H9 (cell line): ENCODE data around the gene PCSK6. TPM values are rescaled to one million over a fixed set of nuclear protein-coding genes. Genes with fewer than 3 reads are reported as not detected.

Source experiments
- DNase-seq: peaks from one replicate; pipeline ENCODE4 v3.0.0-alpha.2; 2017
- H2AFZ ChIP-seq: one replicate; pipeline ENCODE4 v1.6.1; 2013; ENCODE audit warnings: mild to moderate bottlenecking, low read length, control low read depth, moderate library complexity
- H2AK5ac ChIP-seq: 2 replicates; pipeline ENCODE4 v1.6.1; 2013; ENCODE audit warnings: low read length, control low read depth, mixed read lengths; ENCODE audit not compliant: insufficient read length
- H2BK120ac ChIP-seq: one replicate; pipeline ENCODE4 v1.6.1; 2013; ENCODE audit warnings: low read depth, mild to moderate bottlenecking, low read length, control low read depth, inconsistent platforms; ENCODE audit not compliant: poor library complexity, severe bottlenecking
- H2BK12ac ChIP-seq: 2 replicates; pipeline ENCODE4 v1.6.1; 2013; ENCODE audit warnings: low read length, control low read depth, mixed read lengths, low read depth; ENCODE audit not compliant: insufficient read length
- H2BK15ac ChIP-seq: 2 replicates; pipeline ENCODE4 v1.6.1; 2013; ENCODE audit warnings: low read depth, low read length, control low read depth
- H2BK20ac ChIP-seq: one replicate; pipeline ENCODE4 v1.6.1; 2013; ENCODE audit warnings: low read depth, mild to moderate bottlenecking, low read length, control low read depth, inconsistent platforms; ENCODE audit not compliant: poor library complexity, severe bottlenecking
- H2BK5ac ChIP-seq: 2 replicates; pipeline ENCODE4 v1.6.1; 2013; ENCODE audit warnings: low read length, control low read depth, mixed read lengths; ENCODE audit not compliant: insufficient read length
- H3K14ac ChIP-seq: 2 replicates; pipeline ENCODE4 v1.6.1; 2013; ENCODE audit warnings: low read length, control low read depth; ENCODE audit not compliant: insufficient read depth
- H3K18ac ChIP-seq: 2 replicates; pipeline ENCODE4 v1.6.1; 2013; ENCODE audit warnings: low read depth, mild to moderate bottlenecking, mixed read lengths, low read length, control low read depth; ENCODE audit not compliant: insufficient read length
- H3K23ac ChIP-seq: 2 replicates; pipeline ENCODE4 v1.6.1; 2013; ENCODE audit warnings: low read length, control low read depth, mixed read lengths, low read depth; ENCODE audit not compliant: insufficient read length
- H3K23me2 ChIP-seq: 2 replicates; pipeline ENCODE4 v1.6.1; 2013; ENCODE audit warnings: low read depth, mild to moderate bottlenecking, mixed read lengths, low read length, control low read depth; ENCODE audit not compliant: insufficient read length, poor library complexity, severe bottlenecking
- H3K27ac ChIP-seq: 2 replicates; pipeline ENCODE4 v1.5.1; 2013; ENCODE audit warnings: low read length, control low read depth, mixed read lengths, low read depth; ENCODE audit not compliant: insufficient read length
- H3K27me3 ChIP-seq: 2 replicates; pipeline ENCODE4 v1.6.1; 2013; ENCODE audit warnings: low read length, control low read depth, inconsistent platforms; ENCODE audit not compliant: insufficient read depth
- H3K4ac ChIP-seq: 2 replicates; pipeline ENCODE4 v1.6.1; 2013; ENCODE audit warnings: low read depth, mild to moderate bottlenecking, control low read depth, inconsistent platforms, low read length, moderate library complexity
- H3K4me1 ChIP-seq: 2 replicates; pipeline ENCODE4 v1.6.1; 2013; ENCODE audit warnings: low read length, control low read depth, inconsistent platforms; ENCODE audit not compliant: insufficient read depth
- H3K4me2 ChIP-seq: 2 replicates; pipeline ENCODE4 v1.6.1; 2013; ENCODE audit warnings: low read length, control low read depth, mixed read lengths; ENCODE audit not compliant: insufficient read length, insufficient read depth
- H3K56ac ChIP-seq: 2 replicates; pipeline ENCODE4 v1.6.1; 2013; ENCODE audit warnings: low read depth, mild to moderate bottlenecking, mixed read lengths, low read length, control low read depth; ENCODE audit not compliant: insufficient read length
- H3K79me1 ChIP-seq: 2 replicates; pipeline ENCODE4 v1.6.1; 2013; ENCODE audit warnings: low read depth, mild to moderate bottlenecking, moderate library complexity, low read length, control low read depth, inconsistent platforms; ENCODE audit not compliant: insufficient read depth, poor library complexity, severe bottlenecking
- H3K79me2 ChIP-seq: 2 replicates; pipeline ENCODE4 v1.6.1; 2013; ENCODE audit warnings: low read length, control low read depth, inconsistent platforms; ENCODE audit not compliant: insufficient read depth
- H3K9ac ChIP-seq: 2 replicates; pipeline ENCODE4 v1.6.1; 2013; ENCODE audit warnings: low read length, control low read depth, mixed read lengths; ENCODE audit not compliant: insufficient read length; ENCODE audit errors: extremely low read depth
- H3K9me3 ChIP-seq: one replicate; pipeline ENCODE4 v1.6.1; 2013; ENCODE audit warnings: low read depth, low read length, inconsistent platforms; ENCODE audit not compliant: control insufficient read depth
- H3T11ph ChIP-seq: one replicate; pipeline ENCODE4 v1.6.1; 2013; ENCODE audit warnings: mild to moderate bottlenecking, low read length, control low read depth, inconsistent platforms
- H4K20me1 ChIP-seq: one replicate; pipeline ENCODE4 v1.6.1; 2013; ENCODE audit not compliant: control insufficient read depth, insufficient read length, insufficient read depth
- H4K5ac ChIP-seq: 2 replicates; pipeline ENCODE4 v1.6.1; 2013; ENCODE audit warnings: low read depth, mild to moderate bottlenecking, mixed read lengths, low read length, control low read depth; ENCODE audit not compliant: insufficient read length
- H4K8ac ChIP-seq: replicated peaks from 2 replicates; pipeline ENCODE4 v1.6.1; 2013; ENCODE audit warnings: low read length, control low read depth, mixed read lengths, low read depth; ENCODE audit not compliant: insufficient read length
- H4K91ac ChIP-seq: 2 replicates; pipeline ENCODE4 v1.6.1; 2013; ENCODE audit warnings: low read depth, mild to moderate bottlenecking, moderate library complexity, mixed read lengths, low read length, control low read depth; ENCODE audit not compliant: insufficient read length
- H3K27ac Mint-ChIP-seq, 3 experiments: 2 replicates in 2 of 3; 3 replicates in 1 of 3; pipeline ENCODE4 v1.8.0; 2020 to 2021; ENCODE audit warnings: mixed read lengths in 3 of 3, mild to moderate bottlenecking in 1 of 3, moderate library complexity in 1 of 3
- H3K27me3 Mint-ChIP-seq: 2 replicates; pipeline ENCODE4 v1.8.0; 2021; ENCODE audit warnings: low read depth, mild to moderate bottlenecking, moderate library complexity, mixed read lengths
- H3K36me3 Mint-ChIP-seq, 3 experiments: 2 replicates in 2 of 3; 3 replicates in 1 of 3; pipeline ENCODE4 v1.8.0; 2020 to 2021; ENCODE audit warnings: low read depth in 3 of 3, mixed read lengths in 3 of 3; ENCODE audit not compliant: insufficient read depth in 1 of 3
- H3K4me1 Mint-ChIP-seq, 2 experiments: 2 replicates each; pipeline ENCODE4 v1.8.0; 2020; ENCODE audit warnings: mixed read lengths in 2 of 2
- H3K4me3 Mint-ChIP-seq, 2 experiments: 2 replicates in 1 of 2; 3 replicates in 1 of 2; pipeline ENCODE4 v1.8.0; 2020 to 2021; ENCODE audit warnings: mild to moderate bottlenecking in 2 of 2, mixed read lengths in 2 of 2, moderate library complexity in 1 of 2
- H3K9me3 Mint-ChIP-seq, 2 experiments: 2 replicates in 1 of 2; 3 replicates in 1 of 2; pipeline ENCODE4 v1.8.0; 2020; ENCODE audit warnings: mild to moderate bottlenecking in 2 of 2, mixed read lengths in 2 of 2, moderate library complexity in 1 of 2
- WGBS: extraction: QIAGEN DNeasy Blood & Tissue Kit; methylation state at CpG from one replicate; pipeline ENCODE4 v1.1.7; 2013; ENCODE audit warnings: missing lambda C conversion rate, low lambda C conversion rate, mixed read lengths; ENCODE audit not compliant: insufficient read length; ENCODE audit errors: extremely low coverage; 5-methylcytosine and 5-hydroxymethylcytosine counted together
- total RNA-seq: library from RNA; stranded (reverse); gene quantifications from 2 replicates; pipeline ENCODE4 v1.2.1, GENCODE V29; 2021
- TF ChIP-seq, protein P1 (sequence below): fragments of 200-600 bp; sonication (generic); conservative IDR thresholded peaks from 3 replicates; pipeline ENCODE4 v1.8.0; 2021; ENCODE audit warnings: antibody characterized with exemption, mild to moderate bottlenecking

PCSK6 gene
- total RNA-seq, 1 experiment from 2014 or later = 4.0 TPM

DNA sequence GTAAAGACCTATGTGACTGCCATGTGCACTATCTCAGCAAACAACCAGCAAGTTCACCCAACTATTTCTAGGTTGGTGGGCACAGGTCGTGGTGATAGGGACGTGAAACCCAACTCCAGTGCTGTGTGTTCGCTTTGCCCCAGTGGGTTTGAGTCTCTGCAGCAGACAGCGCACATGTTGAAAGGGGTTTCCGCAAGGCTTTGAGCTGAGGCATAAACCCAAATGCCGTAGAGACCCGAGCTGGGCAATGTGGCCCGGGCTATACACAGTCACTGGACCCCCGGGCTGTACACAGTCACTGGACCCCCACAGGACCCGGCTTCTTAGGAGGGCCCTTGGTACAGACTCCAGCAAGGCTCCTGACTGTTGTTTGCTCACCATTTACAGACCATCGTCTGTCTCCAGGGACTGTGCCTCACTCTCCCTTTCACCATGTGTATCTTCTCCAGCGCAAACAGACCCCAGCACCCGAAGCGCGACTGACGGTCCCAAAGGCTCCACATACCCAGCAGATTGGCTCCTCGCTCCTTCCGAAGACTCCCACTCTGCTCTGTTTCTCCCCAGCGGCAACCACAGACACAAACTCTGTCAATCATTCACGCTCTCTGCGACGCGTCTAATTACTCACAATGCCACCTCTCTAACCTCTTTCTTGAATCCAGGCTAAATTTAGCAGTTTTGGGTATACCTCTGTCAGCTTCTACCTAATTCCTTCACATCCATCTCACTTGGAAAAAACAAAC is 31.2 kb downstream of the PCSK6 start:
- H4K8ac ChIP-seq = no peak overlapping the region
- DNase-seq = no peak
- 0 out of 7 replicates have a peak overlapping the region, but pooled peaks of 1 of the 3 experiments have one; percentile 39 for H3K27ac Mint-ChIP-seq
- no peak overlapping the region for H2BK120ac ChIP-seq
- no peak overlapping the region for H2BK15ac ChIP-seq
- TF ChIP-seq, protein P1, sequence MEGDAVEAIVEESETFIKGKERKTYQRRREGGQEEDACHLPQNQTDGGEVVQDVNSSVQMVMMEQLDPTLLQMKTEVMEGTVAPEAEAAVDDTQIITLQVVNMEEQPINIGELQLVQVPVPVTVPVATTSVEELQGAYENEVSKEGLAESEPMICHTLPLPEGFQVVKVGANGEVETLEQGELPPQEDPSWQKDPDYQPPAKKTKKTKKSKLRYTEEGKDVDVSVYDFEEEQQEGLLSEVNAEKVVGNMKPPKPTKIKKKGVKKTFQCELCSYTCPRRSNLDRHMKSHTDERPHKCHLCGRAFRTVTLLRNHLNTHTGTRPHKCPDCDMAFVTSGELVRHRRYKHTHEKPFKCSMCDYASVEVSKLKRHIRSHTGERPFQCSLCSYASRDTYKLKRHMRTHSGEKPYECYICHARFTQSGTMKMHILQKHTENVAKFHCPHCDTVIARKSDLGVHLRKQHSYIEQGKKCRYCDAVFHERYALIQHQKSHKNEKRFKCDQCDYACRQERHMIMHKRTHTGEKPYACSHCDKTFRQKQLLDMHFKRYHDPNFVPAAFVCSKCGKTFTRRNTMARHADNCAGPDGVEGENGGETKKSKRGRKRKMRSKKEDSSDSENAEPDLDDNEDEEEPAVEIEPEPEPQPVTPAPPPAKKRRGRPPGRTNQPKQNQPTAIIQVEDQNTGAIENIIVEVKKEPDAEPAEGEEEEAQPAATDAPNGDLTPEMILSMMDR = no peak
- H3K27ac ChIP-seq = no peak overlapping the region
- no peaks in the 10 kb centered on the region for H3K9me3 ChIP-seq
- WGBS = no CpG with 5 or more reads among the region's 23 CpGs
- no peak overlapping the region for H2BK12ac ChIP-seq
- no peak overlapping the region for H4K5ac ChIP-seq
- H3K4me2 ChIP-seq = no peak overlapping the region
- no peak overlapping the region for H3K14ac ChIP-seq
- H3K4me1 Mint-ChIP-seq = peaks cover 7 to 9% of the 10 kb centered on the region in 2 experiments
- H3K4me1 ChIP-seq = no peaks in the 10 kb centered on the region
- H4K91ac ChIP-seq = no peak overlapping the region
- no peak overlapping the region for H2BK5ac ChIP-seq
- H2AFZ ChIP-seq = no peak overlapping the region
- no peak overlapping the region for H3K9ac ChIP-seq
- no peak overlapping the region for H3K4me3 Mint-ChIP-seq
- H3K79me1 ChIP-seq = no peaks in the 10 kb centered on the region
- no peaks in the 10 kb centered on the region for H3K36me3 Mint-ChIP-seq
- H3K27me3 ChIP-seq = no peaks in the 10 kb centered on the region
- H3K18ac ChIP-seq = no peak overlapping the region
- no peak overlapping the region for H3K56ac ChIP-seq
- no peaks in the 10 kb centered on the region for H3K23me2 ChIP-seq
- no peak overlapping the region for H2BK20ac ChIP-seq
- H4K20me1 ChIP-seq = no peaks in the 10 kb centered on the region
- H3K79me2 ChIP-seq = no peaks in the 10 kb centered on the region
- H2AK5ac ChIP-seq = no peak overlapping the region
- H3K27me3 Mint-ChIP-seq = no peaks in the 10 kb centered on the region; the same call in 1 of the 2 replicates
- H3T11ph ChIP-seq = no peak overlapping the region
- no peaks in the 10 kb centered on the region for H3K9me3 Mint-ChIP-seq
- H3K23ac ChIP-seq = no peak overlapping the region
- H3K4ac ChIP-seq = no peak overlapping the region
